HG02981 (cell line): ENCODE measurements around the gene RFX8.
"Not testable (repeated sequence)": the region's sequence is repeated elsewhere in the genome, so short reads cannot be mapped to it uniquely, and the experiment has no call there.

ENCODE experiments used
- ATAC-seq: cut with Tn5 transposase; IDR thresholded peaks from one replicate; pipeline ENCODE4 v1.9.1; 2021; ENCODE audit warnings: mild to moderate bottlenecking, moderate library complexity; ENCODE audit not compliant: unreplicated experiment

RFX8 gene

DNA sequence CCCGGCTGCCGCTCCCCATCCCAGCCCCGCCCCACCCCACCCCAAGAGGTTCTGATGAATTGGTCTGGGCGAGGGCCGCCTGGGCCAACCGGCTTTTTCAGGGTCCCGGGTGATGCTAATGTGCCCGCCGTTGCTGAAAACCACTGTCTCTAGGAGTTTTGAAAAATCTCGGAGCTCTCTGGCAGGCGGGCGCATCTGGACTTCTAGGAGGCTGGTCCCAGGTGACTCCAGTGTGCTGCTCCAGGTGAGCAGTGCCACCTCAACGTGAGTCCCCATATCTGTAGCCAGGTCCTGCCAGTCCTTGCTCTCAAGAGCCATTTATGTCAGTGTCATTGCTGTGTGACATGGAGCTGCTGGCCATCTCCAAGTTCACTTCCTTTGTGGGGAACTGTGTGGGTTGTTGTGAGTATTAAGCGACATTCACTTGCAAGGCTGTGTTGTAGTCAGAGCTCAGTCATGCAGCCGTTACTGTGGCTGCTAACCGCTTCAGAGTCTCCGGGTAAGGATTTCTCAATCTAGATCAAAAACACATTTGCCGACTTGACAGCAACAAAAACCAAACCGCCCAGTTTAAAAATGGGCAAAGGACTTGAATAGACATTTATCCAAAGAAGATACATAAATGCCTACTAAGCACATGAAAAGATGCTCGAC, at the start of gene RFX8:
Gene RFX8, minus strand, starts transcription at position 382 of the 654 bp plus-strand sequence. CDS start 8,264 bp downstream, outside the sequence.
- no peak for ATAC-seq

DNA sequence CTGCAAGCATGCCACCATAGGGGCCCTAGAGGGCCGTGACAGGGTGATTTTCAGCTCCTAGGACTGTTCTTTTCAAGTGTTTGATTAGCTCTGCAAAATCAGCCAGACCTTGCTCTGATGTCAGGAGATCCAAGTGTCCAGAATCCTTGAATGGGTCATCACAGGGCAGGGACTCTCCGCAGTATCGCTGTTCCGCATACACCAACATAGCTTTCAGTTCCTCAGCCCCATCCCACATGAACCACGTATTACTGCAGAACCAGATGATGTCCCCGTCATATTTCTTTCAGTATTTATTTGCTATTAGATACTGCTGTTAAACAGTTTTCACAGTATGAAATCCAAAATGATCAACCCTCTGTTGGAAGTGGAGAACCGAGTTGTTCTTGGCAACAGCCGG, 46.6 kb upstream of the RFX8 start:
- no peak for ATAC-seq

- no peak for ATAC-seq
These were observed 45.3 kb upstream of the RFX8 start for GRCh38 chr2:101520246-101520645.

DNA sequence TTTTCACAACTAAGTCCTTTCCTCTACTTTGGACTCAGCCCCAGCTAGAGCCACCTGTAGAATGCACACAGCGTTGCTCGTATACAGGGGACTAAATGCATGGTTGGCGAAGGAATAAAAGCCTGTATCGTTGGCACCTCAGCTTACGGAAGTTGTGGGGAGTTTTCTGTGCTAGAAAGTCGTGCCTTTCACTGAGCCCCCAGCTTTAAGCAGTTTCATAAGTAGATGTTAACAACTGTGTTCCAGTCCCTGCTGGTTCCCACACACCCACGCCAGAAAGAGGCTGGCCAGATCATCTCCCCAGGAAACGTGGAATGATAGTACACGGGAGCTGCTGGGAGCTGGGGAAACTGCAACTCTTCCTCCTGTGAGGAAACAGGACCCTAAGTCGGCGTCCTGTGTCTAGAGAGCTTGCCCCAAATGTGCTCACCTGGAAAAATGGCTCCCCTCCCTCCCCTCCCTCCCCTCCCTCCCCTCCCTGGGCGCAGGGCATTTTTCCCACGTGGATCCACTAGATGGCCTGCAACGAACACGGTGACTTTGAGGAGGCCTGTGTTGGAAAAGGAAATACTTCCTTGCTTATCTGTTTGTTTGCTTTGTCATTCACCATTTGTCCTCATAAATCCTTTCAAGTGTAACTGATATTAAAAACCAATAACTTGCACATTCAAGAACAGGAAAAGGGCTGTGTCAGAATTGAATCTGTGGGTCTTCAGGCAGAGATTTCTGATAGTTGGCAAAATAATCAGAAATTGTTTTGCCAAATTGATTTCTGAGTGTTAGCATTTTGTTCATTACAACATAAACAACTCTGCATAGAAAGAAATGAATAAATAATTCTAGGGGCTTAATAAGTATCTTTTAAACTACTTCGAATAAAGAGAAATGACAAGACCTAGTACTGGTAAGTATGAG, 43.9 kb upstream of the RFX8 start:
- no peak for ATAC-seq

DNA sequence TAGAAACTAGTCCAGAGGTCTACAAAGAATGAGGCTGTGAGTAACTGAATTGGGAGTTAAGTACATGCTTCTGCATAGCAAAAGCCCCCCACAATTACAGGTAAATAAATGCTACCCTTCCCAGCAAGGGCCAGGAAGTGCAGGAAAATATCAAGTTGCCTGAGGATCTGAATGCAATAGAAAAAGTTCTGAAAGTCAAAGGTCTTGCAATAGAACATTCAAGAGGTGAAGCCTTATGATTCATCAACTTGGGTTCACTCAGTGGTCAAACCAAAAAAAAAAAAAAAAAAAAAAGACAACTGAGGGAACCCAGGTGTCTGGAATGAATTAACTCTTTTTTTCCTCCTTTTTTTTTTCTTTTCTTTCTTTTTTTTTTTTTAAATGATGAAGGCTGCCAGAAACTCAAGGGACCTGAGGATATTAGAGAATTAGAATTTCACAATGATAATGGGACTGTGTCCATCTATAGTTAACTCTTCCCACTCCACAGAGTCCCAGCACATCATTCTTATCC, 42.9 kb upstream of the RFX8 start:
- ATAC-seq: no peak

DNA sequence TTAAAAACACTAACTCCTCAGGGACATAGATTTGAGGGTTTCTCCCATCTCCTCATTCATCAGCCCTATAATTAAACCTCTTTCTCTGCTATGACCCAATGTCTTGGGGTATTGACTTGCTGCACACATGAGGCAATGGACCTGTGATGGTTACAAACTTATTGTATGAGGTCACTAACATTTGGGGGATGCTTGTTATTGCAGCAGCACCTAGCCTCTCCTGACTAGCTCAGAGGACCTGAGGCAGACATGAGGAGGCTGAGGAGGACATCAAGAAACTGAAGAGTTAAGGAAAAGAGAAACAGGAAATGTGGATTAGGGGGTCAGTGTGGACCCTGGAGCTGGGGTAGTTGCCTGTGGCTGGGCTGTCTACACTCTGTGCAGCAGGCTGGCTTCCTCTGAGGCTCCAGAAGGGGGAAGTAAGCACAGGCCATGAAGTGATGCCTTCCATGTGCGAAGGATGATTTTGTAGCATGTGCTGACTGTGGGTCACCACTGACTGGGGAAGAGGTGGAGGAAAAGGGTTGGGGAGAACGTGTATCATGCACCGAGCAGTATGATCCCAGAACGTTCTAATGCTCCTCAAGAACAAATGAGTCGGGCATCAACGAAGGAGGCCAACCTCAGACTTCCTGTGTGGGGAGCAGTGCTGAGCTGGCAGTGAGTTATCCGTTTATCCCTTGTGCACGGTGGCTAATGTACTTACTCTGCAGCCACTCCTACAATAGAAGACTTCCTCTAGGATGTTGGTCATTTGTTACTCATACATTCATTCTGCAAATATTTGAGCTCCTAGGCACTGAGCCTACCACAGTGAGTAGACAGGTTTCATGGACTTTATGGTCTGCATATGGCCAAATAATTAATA, 42.1 kb upstream of the RFX8 start:
- no peak for ATAC-seq

GRCh38 chr2:101516349-101516748, 41.4 kb upstream of the RFX8 start:
- ATAC-seq: no peak

DNA sequence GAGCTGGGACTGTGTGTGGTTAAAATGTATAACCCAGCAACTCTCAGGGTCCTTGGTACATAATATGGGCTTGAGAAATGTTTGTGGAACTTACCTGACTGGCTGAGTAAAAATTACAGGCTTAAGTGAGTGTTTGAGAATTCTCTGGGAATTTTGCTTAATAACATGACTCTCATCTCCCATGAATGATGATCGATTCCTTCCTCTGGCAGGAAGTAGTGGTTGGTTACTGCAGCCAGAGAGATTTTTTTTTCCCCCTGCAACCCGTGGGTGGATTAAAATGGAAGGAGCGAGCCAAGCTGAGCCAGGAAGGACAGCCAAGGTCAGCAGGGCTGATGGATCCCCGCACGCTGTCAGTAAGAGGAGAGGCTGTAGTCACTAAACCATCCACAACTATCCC, 40.6 kb upstream of the RFX8 start:
- ATAC-seq: no peak

- no peak for ATAC-seq
These were observed 38.1 kb upstream of the RFX8 start for GRCh38 chr2:101512993-101513392.

GRCh38 chr2:101511381-101511780, 36.5 kb upstream of the RFX8 start:
- no peak for ATAC-seq

- ATAC-seq: no peak
These were observed 34.8 kb upstream of the RFX8 start for GRCh38 chr2:101509499-101510284.

GRCh38 chr2:101508636-101509035, 33.7 kb upstream of the RFX8 start:
- ATAC-seq: no peak

DNA sequence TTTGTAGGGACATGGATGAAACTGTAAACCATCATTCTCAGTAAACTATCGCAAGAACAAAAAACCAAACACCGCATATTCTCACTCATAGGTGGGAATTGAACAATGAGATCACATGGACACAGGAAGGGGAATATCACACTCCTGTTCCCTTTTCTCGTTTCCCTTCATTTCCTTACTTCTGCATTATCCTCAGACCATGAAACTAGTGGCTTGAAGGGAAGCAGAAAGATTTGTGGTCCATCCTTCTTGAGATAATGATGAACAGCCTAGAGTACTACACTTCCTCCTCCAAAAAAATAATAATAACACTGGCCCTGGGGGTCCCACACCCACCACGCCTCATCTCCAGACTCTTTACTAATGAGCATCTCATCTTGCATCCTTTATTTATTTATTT, 30.4 kb upstream of the RFX8 start:
- not testable (repeated sequence) for ATAC-seq

GRCh38 chr2:101504744-101505143, 29.8 kb upstream of the RFX8 start:
- ATAC-seq: not testable (repeated sequence)

DNA sequence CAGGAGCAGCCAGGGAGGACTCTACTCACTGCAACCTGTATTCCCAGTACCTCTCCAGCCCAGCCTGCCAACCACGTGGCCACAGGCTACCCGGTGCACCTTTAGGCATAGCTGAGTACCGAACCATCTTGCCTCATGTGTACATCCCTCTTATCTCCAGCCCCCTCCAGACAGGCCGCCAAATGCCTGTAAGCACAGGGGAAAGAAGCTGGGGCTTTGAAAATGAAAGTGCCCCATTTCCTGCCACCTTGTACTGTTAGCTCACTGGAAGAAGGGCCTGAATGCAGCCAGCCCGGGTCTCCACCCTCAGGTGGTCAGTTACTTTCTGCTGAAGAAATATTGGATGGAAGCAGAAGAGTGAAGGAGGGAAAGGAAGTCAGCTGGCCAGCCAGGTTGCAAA, 27.2 kb upstream of the RFX8 start:
- no peak for ATAC-seq

- ATAC-seq: no peak
These were observed 26.5 kb upstream of the RFX8 start for GRCh38 chr2:101501443-101501842.

GRCh38 chr2:101500860-101501259, 25.9 kb upstream of the RFX8 start:
- no peak for ATAC-seq

DNA sequence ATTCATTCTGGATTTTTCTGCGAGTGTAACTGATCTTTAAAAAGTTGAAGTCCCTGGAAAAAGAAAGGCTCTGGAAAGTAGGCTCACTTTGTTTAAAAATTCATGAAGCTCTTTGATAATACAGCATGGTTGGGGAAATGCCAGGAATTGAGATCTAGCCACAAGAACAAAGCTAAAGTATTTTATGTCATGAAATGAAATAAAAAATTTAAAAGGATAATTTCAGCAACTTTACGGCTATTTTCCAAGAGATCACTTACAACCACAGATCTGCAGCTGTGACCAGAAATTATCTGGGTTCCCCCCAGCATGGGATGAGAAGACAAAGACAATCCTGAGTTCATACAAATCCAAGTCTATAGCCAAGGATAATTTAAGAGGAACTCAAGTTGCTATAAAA, 25.3 kb upstream of the RFX8 start:
- no peak for ATAC-seq

DNA sequence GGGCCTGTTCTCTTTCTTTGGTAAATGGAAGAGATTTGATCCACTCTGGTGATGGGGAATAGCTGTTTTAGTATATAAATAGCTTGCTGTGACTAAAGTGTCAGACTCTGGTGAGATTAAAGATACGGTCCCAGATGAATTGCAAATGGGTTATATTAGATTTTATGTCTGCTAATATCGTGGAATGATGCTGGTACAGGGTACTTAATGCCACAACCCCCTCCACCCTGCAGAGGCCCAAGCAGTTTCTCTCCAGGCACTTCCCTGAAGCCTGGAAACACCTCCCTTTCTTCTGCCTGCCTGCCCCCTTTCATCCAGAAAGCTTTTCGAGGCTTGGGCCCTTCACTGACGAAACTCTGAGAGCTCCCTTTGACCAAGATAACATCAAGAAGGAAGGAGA, 21.4 kb upstream of the RFX8 start:
- ATAC-seq: no peak

DNA sequence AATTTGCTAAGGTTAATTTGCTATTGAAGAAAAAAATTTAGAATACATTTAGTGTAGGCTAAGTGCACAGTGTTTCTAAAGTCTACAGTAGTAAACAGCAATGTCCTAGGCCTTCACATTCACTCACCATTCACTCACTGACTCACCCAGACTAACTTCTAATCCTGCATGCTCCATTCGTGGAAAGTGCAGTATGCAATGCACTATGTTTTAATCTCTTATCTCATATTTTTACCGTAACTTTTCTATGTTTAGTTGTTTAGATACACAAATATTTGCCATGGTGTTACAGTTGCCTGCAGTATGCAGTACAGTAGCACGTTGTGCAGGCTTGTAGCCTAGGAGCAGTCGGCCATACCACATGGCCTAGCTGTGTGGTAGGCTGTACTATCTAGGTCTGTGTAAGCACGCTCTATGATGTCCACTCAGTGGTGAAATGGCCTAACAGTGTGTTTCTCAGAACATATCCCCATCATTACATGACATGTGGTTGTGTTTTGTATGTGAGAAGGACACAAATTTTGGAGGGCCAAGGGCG, 18.1 kb upstream of the RFX8 start:
- ATAC-seq: no peak
